IMR-90 (cell line): ENCODE results near the gene SESN3. TPM values are rescaled to one million over a fixed set of nuclear protein-coding genes. Genes with fewer than 3 reads are reported as not detected.

ENCODE experiments used
- ATAC-seq: fragments of 200-7000 bp; cut with Tn5 transposase; 2 replicates; pipeline ENCODE4 v1.9.1; 2020; ENCODE audit warnings: low read depth, mild to moderate bottlenecking, moderate library complexity
- BruUV-seq: library from RNA; stranded (reverse); fragments of 400-500 nt; replicated peaks from 2 replicates; lab custom pipeline; 2021; lab: Mats Ljungman, UMichigan
- CTCF ChIA-PET: fragments of 300-600 bp; formaldehyde crosslinking; extraction: SDS; loops from one replicate; lab custom pipeline; 2021; ENCODE audit warnings: antibody characterized with exemption; lab: Yijun Ruan, JAX
- POLR2A ChIA-PET: fragments of 300-600 bp; sonication (Branson Sonifier 250); formaldehyde crosslinking; loops from one replicate; lab custom pipeline; 2022; ENCODE audit warnings: antibody characterized with exemption; ENCODE audit not compliant: unreplicated experiment; lab: Charles Lee
- DNase-seq: peaks from one replicate; pipeline ENCODE4 v3.0.0; 2013
- H2AFZ ChIP-seq: replicated peaks from 2 replicates; pipeline ENCODE3; 2013; ENCODE audit warnings: low read length, mild to moderate bottlenecking; ENCODE audit not compliant: poor library complexity
- H2AK5ac ChIP-seq: 2 replicates; pipeline ENCODE4 v1.6.1; 2013; ENCODE audit warnings: low read depth, low read length, inconsistent platforms
- H2AK9ac ChIP-seq: replicated peaks from 2 replicates; pipeline ENCODE3; 2013; ENCODE audit warnings: mild to moderate bottlenecking, low read depth, low read length, moderate library complexity; ENCODE audit not compliant: poor library complexity
- H2BK120ac ChIP-seq: 2 replicates; pipeline ENCODE4 v1.6.1; 2013; ENCODE audit warnings: low read depth, low read length, inconsistent platforms
- H2BK15ac ChIP-seq: 3 replicates; pipeline ENCODE4 v1.6.1; 2013; ENCODE audit warnings: low read depth, low read length, inconsistent platforms
- H2BK20ac ChIP-seq: 2 replicates; pipeline ENCODE4 v1.6.1; 2013; ENCODE audit warnings: low read depth, mild to moderate bottlenecking, inconsistent platforms, low read length, moderate library complexity
- H2BK5ac ChIP-seq: 2 replicates; pipeline ENCODE4 v1.6.1; 2013; ENCODE audit warnings: mild to moderate bottlenecking, low read depth, low read length, inconsistent platforms; ENCODE audit not compliant: poor library complexity, severe bottlenecking
- H3K14ac ChIP-seq: replicated peaks from 2 replicates; pipeline ENCODE4 v1.6.1; 2013; ENCODE audit warnings: low read depth, low read length, inconsistent platforms
- H3K18ac ChIP-seq: 2 replicates; pipeline ENCODE4 v1.6.1; 2013; ENCODE audit warnings: low read depth, low read length, control low read depth
- H3K23ac ChIP-seq: 2 replicates; pipeline ENCODE4 v1.6.1; 2013; ENCODE audit warnings: low read depth, low read length, inconsistent platforms
- H3K27ac ChIP-seq: 2 replicates; pipeline ENCODE4 v1.5.1; 2013; ENCODE audit warnings: mild to moderate bottlenecking, control low read depth, low read length; ENCODE audit not compliant: insufficient read depth
- H3K27me3 ChIP-seq: 2 replicates; pipeline ENCODE4 v1.6.1; 2013; ENCODE audit warnings: low read length; ENCODE audit not compliant: control insufficient read depth, insufficient read depth
- H3K36me3 ChIP-seq: 2 replicates; pipeline ENCODE4 v1.6.1; 2013; ENCODE audit warnings: low read length, mixed read lengths; ENCODE audit not compliant: control insufficient read depth, insufficient read depth
- H3K4ac ChIP-seq: 2 replicates; pipeline ENCODE4 v1.6.1; 2013; ENCODE audit warnings: low read depth, low read length, inconsistent platforms
- H3K4me1 ChIP-seq: 2 replicates; pipeline ENCODE4 v1.6.1; 2013; ENCODE audit warnings: low read length, mixed read lengths; ENCODE audit not compliant: control insufficient read depth, insufficient read depth
- H3K4me2 ChIP-seq: 2 replicates; pipeline ENCODE4 v1.6.1; 2013; ENCODE audit warnings: low read depth, mild to moderate bottlenecking, control low read depth, low read length, moderate library complexity
- H3K4me3 ChIP-seq: 2 replicates; pipeline ENCODE4 v1.5.1; 2013; ENCODE audit warnings: low read depth, mild to moderate bottlenecking, control low read depth, low read length, moderate library complexity; ENCODE audit not compliant: insufficient read depth
- H3K56ac ChIP-seq: 2 replicates; pipeline ENCODE4 v1.6.1; 2013; ENCODE audit warnings: low read length, inconsistent platforms; ENCODE audit not compliant: insufficient read depth; ENCODE audit errors: extremely low read depth
- H3K79me1 ChIP-seq, 2 experiments: 2 replicates each; pipeline ENCODE4 v1.6.1; 2013; ENCODE audit warnings: low read length in 2 of 2, inconsistent platforms in 1 of 2, low read depth in 1 of 2
- H3K9ac ChIP-seq: 2 replicates; pipeline ENCODE4 v1.6.1; 2013; ENCODE audit warnings: low read depth, low read length, control low read depth
- H3K9me1 ChIP-seq: 2 replicates; pipeline ENCODE4 v1.6.1; 2013; ENCODE audit warnings: low read length, inconsistent platforms; ENCODE audit not compliant: insufficient read depth
- H3K9me3 ChIP-seq: 2 replicates; pipeline ENCODE4 v1.6.1; 2013; ENCODE audit warnings: low read length; ENCODE audit not compliant: control insufficient read depth, insufficient read depth
- H4K20me1 ChIP-seq: 2 replicates; pipeline ENCODE4 v1.6.1; 2013; ENCODE audit warnings: low read length, inconsistent platforms; ENCODE audit not compliant: insufficient read depth
- H4K5ac ChIP-seq: 2 replicates; pipeline ENCODE4 v1.6.1; 2013; ENCODE audit warnings: mild to moderate bottlenecking, low read depth, low read length, control low read depth
- H4K8ac ChIP-seq, 2 experiments: 2 replicates each; pipeline ENCODE4 v1.6.1; 2013; ENCODE audit warnings: low read depth in 2 of 2, low read length in 2 of 2, control low read depth in 1 of 2, inconsistent platforms in 1 of 2
- H4K91ac ChIP-seq: 2 replicates; pipeline ENCODE4 v1.6.1; 2013; ENCODE audit warnings: low read depth, low read length, inconsistent platforms; ENCODE audit not compliant: insufficient read depth
- BHLHE40 ChIP-seq: fragments of 150-350 bp; IDR thresholded peaks from 2 replicates; pipeline ENCODE4 v1.6.1; 2016; ENCODE audit warnings: mild to moderate bottlenecking, low read depth, low read length
- CHD1 ChIP-seq: IDR thresholded peaks from 2 replicates; pipeline ENCODE4 v1.6.1; 2012; ENCODE audit warnings: low read depth, low read length, improper control_type of control experiment
- FOS ChIP-seq: fragments of 150-350 bp; IDR thresholded peaks from 2 replicates; pipeline ENCODE4 v1.6.1; 2016; ENCODE audit warnings: low read depth, low read length
- MAFK ChIP-seq: IDR thresholded peaks from 2 replicates; pipeline ENCODE4 v1.6.1; 2012; ENCODE audit warnings: low read depth, low read length, improper control_type of control experiment
- MAZ ChIP-seq: IDR thresholded peaks from 2 replicates; pipeline ENCODE4 v1.6.1; 2012; ENCODE audit warnings: low read depth, mild to moderate bottlenecking, low read length, improper control_type of control experiment, moderate library complexity, borderline replicate concordance
- MXI1 ChIP-seq: IDR thresholded peaks from 2 replicates; pipeline ENCODE4 v1.6.1; 2012; ENCODE audit warnings: low read depth, mild to moderate bottlenecking, low read length, moderate library complexity, borderline replicate concordance
- NFE2L2 ChIP-seq: fragments of 150-350 bp; IDR thresholded peaks from 2 replicates; pipeline ENCODE4 v1.6.1; 2016; ENCODE audit warnings: low read depth, mild to moderate bottlenecking, low read length
- RAD21 ChIP-seq: IDR thresholded peaks from 2 replicates; pipeline ENCODE4 v1.6.1; 2012; ENCODE audit warnings: low read length, improper control_type of control experiment
- RCOR1 ChIP-seq: IDR thresholded peaks from 2 replicates; pipeline ENCODE4 v1.6.1; 2012; ENCODE audit warnings: mild to moderate bottlenecking, low read length, improper control_type of control experiment; ENCODE audit not compliant: insufficient replicate concordance
- WGBS, 2 experiments: methylation state at CpG; one replicate each; pipeline versions ENCODE4 v1.1.5 to v1.1.7; 2013; ENCODE audit warnings: missing lambda C conversion rate in 2 of 2; ENCODE audit not compliant: insufficient read length in 1 of 2; ENCODE audit errors: extremely low coverage in 2 of 2; 5-methylcytosine and 5-hydroxymethylcytosine counted together
- dilution Hi-C: fragments of 300-500 bp; cut with HindIII; formaldehyde crosslinking; loops from one replicate; pipeline ENCODE4 v1.14.3; 2018; ENCODE audit warnings: low sequenced_read_pairs; ENCODE audit not compliant: unreplicated experiment
- in situ Hi-C: fragments of 300-500 bp; cut with MboI; formaldehyde crosslinking; loops from 3 replicates; pipeline ENCODE4 v1.14.3; 2019; ENCODE audit warnings: low sequenced_read_pairs, inconsistent platforms, mixed read lengths
- intact Hi-C: fragments of 100-400 bp; cut with micrococcal nuclease; formaldehyde crosslinking; loops from 2 replicates; pipeline ENCODE4 v1.10.0; 2022
- polyA plus RNA-seq, 3 experiments: library from polyadenylated mRNA; depleted of rRNA; stranded (reverse); fragments of >200 nt; gene quantifications; 2 replicates each; pipeline ENCODE4 v1.2.3, GENCODE V29; 2012; ENCODE audit warnings: low replicate concordance in 1 of 3
- total RNA-seq: library from RNA; depleted of rRNA; stranded (reverse); fragments of >200 nt; gene quantifications from 2 replicates; pipeline ENCODE4 v1.2.3, GENCODE V29; 2012
- TF ChIP-seq, protein P1 (sequence below): fragments of 150-350 bp; IDR thresholded peaks from 2 replicates; pipeline ENCODE4 v1.6.1; 2017; ENCODE audit warnings: mild to moderate bottlenecking, antibody characterized with exemption, low read length, low read depth
- TF ChIP-seq, protein P2 (sequence below): fragments of 150-350 bp; IDR thresholded peaks from 2 replicates; pipeline ENCODE4 v1.6.1; 2016; ENCODE audit warnings: low read depth, mild to moderate bottlenecking, low read length, moderate library complexity, borderline replicate concordance

SESN3 gene
- total and polyA plus RNA-seq, 2 of the 4 experiments (the other 2 are of a cell fraction) = 2.0 to 7.7 TPM

DNA sequence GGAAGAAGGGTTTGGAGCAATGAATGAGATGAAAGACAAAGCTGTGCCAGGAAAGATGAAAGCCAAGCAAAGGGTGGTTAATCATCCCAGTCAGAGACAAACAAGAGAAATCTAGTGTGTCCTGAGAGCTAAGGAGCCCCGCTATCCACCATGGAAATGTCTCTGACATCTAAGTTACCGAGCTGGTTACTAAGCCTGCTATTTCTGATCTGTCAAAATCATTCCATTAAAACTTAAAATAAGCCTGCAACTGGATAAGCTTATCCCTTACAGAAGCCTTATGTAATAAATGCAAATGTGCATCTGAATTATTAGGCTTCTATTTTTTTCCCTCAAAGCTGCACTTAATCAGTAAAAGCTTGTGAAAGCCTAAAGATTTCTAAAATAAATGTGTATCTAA, 22.1 kb upstream of the SESN3 start:
- Histone ChIP-seq H2BK5ac (no peak overlapping the region), H3K4me3 (no peak overlapping the region), H3K27me3 (peaks cover 7% of the 10 kb centered on the region), H4K20me1 (no peaks in the 10 kb centered on the region), H2BK120ac (no peak overlapping the region), H4K91ac (no peak overlapping the region), H3K27ac (no peak overlapping the region), H3K79me1 (no peaks in the 10 kb centered on the region), H4K8ac (no peak overlapping the region), H3K4me2 (no peak overlapping the region), H2AK5ac (no peak overlapping the region), H3K9ac (no peak overlapping the region), H3K9me3 (no peaks in the 10 kb centered on the region), H2BK15ac (no peak overlapping the region), H3K36me3 (no peaks in the 10 kb centered on the region), H3K14ac (no peak overlapping the region), H2BK20ac (no peak overlapping the region), H2AK9ac (no peak overlapping the region), H4K5ac (no peak overlapping the region), H3K9me1 (no peaks in the 10 kb centered on the region), H3K23ac (no peak overlapping the region), H3K18ac (no peak overlapping the region), H3K4ac (no peak overlapping the region), H3K4me1 (no peaks in the 10 kb centered on the region), H3K56ac (no peak overlapping the region), H2AFZ (no peak overlapping the region)
- ChIA-PET CTCF (no interaction called here), POLR2A (no interaction called here)
- DNase-seq = no peak
- TF ChIP-seq, protein P1, sequence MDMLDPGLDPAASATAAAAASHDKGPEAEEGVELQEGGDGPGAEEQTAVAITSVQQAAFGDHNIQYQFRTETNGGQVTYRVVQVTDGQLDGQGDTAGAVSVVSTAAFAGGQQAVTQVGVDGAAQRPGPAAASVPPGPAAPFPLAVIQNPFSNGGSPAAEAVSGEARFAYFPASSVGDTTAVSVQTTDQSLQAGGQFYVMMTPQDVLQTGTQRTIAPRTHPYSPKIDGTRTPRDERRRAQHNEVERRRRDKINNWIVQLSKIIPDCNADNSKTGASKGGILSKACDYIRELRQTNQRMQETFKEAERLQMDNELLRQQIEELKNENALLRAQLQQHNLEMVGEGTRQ = no peak
- TF ChIP-seq MAFK (no peak), MAZ (no peak), RAD21 (no peak), FOS (no peak), MXI1 (no peak), RCOR1 (no peak), NFE2L2 (no peak), BHLHE40 (no peak), CHD1 (no peak)
- TF ChIP-seq, protein P2, sequence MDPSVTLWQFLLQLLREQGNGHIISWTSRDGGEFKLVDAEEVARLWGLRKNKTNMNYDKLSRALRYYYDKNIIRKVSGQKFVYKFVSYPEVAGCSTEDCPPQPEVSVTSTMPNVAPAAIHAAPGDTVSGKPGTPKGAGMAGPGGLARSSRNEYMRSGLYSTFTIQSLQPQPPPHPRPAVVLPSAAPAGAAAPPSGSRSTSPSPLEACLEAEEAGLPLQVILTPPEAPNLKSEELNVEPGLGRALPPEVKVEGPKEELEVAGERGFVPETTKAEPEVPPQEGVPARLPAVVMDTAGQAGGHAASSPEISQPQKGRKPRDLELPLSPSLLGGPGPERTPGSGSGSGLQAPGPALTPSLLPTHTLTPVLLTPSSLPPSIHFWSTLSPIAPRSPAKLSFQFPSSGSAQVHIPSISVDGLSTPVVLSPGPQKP = no peak
- no TSS peak for BruUV-seq
- dilution Hi-C loops (no loop called here), intact Hi-C loops (no loop called here), in situ Hi-C loops (no loop called here)
- no peak for ATAC-seq
- no CpG with 5 or more reads among the region's 2 CpGs for WGBS, 2 experiments
